WERI-Rb-1 (cell line): ENCODE results near the gene TRIM43.
"Not testable (repeated sequence)": the region's sequence is repeated elsewhere in the genome, so short reads cannot be mapped to it uniquely, and the experiment has no call there.

Experiments used
- DNase-seq: peaks from one replicate; pipeline ENCODE4 v3.0.0-alpha.2; 2020
- H3K27ac ChIP-seq: fragments of 250-450 bp; sonication (Bioruptor Pico); 2 replicates; pipeline ENCODE4 v1.5.1; 2020; ENCODE audit warnings: mild to moderate bottlenecking, moderate library complexity
- H3K27me3 ChIP-seq: fragments of 250-450 bp; sonication (Bioruptor Pico); 2 replicates; pipeline ENCODE4 v1.5.1; 2021; ENCODE audit warnings: mild to moderate bottlenecking, low read depth, moderate library complexity; ENCODE audit not compliant: insufficient read depth, severe bottlenecking
- H3K36me3 ChIP-seq: fragments of 250-450 bp; sonication (Bioruptor Pico); 2 replicates; pipeline ENCODE4 v1.5.1; 2020; ENCODE audit warnings: mild to moderate bottlenecking, moderate library complexity
- H3K4me3 ChIP-seq: 2 replicates; pipeline ENCODE4 v1.5.1; 2011; ENCODE audit warnings: low read depth, mild to moderate bottlenecking, control low read depth, low read length
- H3K9me3 ChIP-seq: fragments of 250-450 bp; sonication (Bioruptor Pico); 2 replicates; pipeline ENCODE4 v1.5.1; 2021; ENCODE audit warnings: mild to moderate bottlenecking, moderate library complexity; ENCODE audit not compliant: severe bottlenecking
- CTCF ChIP-seq: IDR thresholded peaks from 2 replicates; pipeline ENCODE4 v1.5.1; 2011; ENCODE audit warnings: low read depth, mild to moderate bottlenecking, control low read depth, inconsistent platforms, low read length

The TRIM43 gene

DNA sequence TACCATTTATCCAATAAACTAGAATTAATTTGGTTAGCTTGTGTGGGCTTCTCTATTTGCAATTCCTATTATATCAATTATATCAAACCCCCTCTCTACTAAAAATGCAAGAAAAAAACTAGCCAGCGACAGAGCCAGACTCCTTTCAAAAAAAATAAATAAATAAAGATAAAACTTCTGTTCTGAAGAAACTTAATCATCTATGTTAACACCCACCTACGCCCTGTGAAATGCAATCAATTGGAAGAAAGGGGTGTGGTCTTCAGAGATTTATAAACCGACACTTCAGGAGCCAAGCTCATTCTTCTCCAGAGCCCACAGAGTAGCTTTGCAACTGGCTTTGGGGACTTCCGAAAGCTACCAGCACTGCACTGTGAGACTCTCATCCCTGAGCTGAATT, at the start of gene TRIM43:
TRIM43 (plus strand) TSS at position 301 of the 400 bp plus-strand sequence. CDS start 2,023 bp downstream, outside the sequence.
- not testable (repeated sequence) for DNase-seq, H3K4me3 ChIP-seq, H3K36me3 ChIP-seq, H3K27ac ChIP-seq, H3K27me3 ChIP-seq, H3K9me3 ChIP-seq

DNA sequence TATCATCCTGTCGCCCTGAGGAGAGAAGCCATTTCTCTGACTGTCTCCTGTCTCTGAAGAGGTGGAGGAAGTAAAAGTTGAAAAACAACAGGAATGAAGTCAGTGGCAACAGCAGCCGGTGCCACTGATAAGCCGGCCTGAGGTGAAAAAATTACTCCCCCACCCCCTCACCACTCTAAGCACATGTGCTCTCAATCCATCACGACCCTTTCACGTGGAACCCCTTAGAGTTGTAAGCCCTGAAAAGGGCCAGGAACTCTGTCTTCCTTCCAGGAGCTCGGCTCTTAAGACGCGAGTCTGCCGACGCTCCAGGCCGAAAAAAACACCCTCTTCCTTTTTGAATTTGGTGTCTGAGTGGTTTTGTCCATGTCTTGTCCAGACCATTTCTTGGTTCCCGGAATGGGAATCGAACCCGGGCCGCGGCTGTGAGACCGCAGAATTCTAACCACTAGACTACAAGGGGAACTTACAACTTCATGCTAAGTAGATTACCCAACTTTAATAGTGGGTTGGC, 40.7 kb upstream of the TRIM43 start:
- Histone ChIP-seq H3K36me3 (no peaks in the 10 kb centered on the region), H3K27ac (no peak overlapping the region), H3K4me3 (no peak overlapping the region), H3K9me3 (no peaks in the 10 kb centered on the region), H3K27me3 (no peaks in the 10 kb centered on the region)
- DNase-seq, result no peak
- no peak for TF ChIP-seq CTCF

DNA sequence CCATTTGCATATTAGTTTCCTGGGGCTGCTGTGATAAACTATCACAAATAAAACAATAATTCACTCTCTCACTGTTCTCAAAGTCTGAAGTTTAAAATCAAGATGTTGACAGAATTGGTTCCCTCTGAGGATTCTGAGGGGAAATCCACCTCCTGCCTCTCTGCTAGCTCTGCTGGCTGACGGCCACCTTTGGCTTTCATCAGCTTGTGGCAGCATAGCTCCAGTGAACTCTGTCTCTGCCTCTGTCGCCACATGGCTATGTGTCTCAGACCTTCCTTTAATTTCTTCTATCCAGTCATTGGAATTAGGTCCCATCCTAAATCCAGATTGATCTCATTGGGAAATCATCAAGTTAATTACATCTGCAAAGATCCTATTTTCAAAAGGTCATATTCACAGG, 38.9 kb upstream of the TRIM43 start:
- no peaks in the 10 kb centered on the region for H3K36me3 ChIP-seq
- H3K27me3 ChIP-seq, result no peaks in the 10 kb centered on the region
- no peak overlapping the region for H3K27ac ChIP-seq
- peak; percentile 10 for DNase-seq
- H3K9me3 ChIP-seq, result no peaks in the 10 kb centered on the region
- H3K4me3 ChIP-seq, result no peak overlapping the region
- no peak for TF ChIP-seq CTCF

DNA sequence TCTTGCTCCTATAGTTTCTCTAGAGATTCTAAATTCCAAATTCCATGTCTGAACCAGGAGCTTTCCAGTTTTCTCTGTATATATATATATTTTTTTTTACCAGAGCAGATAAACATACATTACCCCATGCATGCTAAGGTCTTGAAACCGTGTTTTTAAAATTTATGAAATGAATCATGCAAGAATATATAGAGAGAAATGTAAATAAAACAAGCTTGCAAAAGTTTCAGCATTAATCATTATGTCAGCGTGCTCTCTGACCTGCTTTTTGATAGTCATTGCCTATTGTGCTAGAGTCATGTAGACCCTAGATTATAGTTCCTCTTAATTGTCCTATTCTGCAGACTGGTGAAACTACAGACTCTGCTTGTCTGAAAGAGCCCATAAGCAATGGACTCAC, 22.6 kb upstream of the TRIM43 start:
- Histone ChIP-seq H3K4me3 (no peak overlapping the region), H3K27me3 (no peaks in the 10 kb centered on the region), H3K9me3 (no peaks in the 10 kb centered on the region), H3K36me3 (no peaks in the 10 kb centered on the region), H3K27ac (no peak overlapping the region)
- no peak for TF ChIP-seq CTCF
- DNase-seq, result no peak

DNA sequence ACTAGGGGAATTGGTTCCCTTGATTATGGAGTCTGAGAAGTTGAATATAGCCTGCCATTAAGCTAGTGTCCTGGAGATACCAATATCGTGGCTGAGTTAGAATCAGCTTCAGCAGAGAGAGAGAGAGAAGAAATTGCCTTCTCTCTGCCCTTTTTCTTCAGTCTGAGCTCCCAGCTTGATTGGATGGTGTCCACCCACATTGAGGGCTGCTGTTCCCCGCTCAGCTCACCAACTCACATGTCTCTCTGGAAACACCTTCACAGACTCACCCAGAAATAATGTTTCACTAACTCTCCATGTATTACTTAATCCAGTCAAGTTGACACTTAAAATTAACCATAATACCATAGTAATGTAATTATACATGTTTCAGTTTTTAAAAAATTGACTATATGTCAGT, 17.9 kb upstream of the TRIM43 start:
- Histone ChIP-seq H3K4me3 (no peak overlapping the region), H3K27me3 (no peaks in the 10 kb centered on the region), H3K27ac (no peak overlapping the region), H3K36me3 (no peaks in the 10 kb centered on the region), H3K9me3 (no peaks in the 10 kb centered on the region)
- TF ChIP-seq CTCF, result no peak
- no peak for DNase-seq

- no peak overlapping the region for H3K4me3 ChIP-seq
- H3K9me3 ChIP-seq, result no peaks in the 10 kb centered on the region
- no peak for TF ChIP-seq CTCF
- no peak for DNase-seq
- H3K27me3 ChIP-seq, result no peaks in the 10 kb centered on the region
- H3K36me3 ChIP-seq, result no peaks in the 10 kb centered on the region
- no peak overlapping the region for H3K27ac ChIP-seq
Observed at GRCh38 chr2:95574506-95574905, 17.3 kb upstream of the TRIM43 start.
